Stomach smooth muscle (tissue), 2 donors: ENCODE measurements around the gene ATF6.
"Not testable (repeated sequence)": the region's sequence is repeated elsewhere in the genome, so short reads cannot be mapped to it uniquely, and the experiment has no call there.

ENCODE experiments used
- H3K27ac ChIP-seq: one replicate; pipeline ENCODE4 v1.7.0; 2013; ENCODE audit warnings: mild to moderate bottlenecking, low read length, inconsistent platforms
- H3K27me3 ChIP-seq, 2 donors: one replicate each; pipeline ENCODE4 v1.7.0; 2013; ENCODE audit warnings: low read length in 2 of 2; ENCODE audit not compliant: insufficient read depth in 2 of 2, control insufficient read depth in 1 of 2
- H3K36me3 ChIP-seq, 2 donors: one replicate each; pipeline ENCODE4 v1.7.0; 2013; ENCODE audit warnings: low read length in 2 of 2; ENCODE audit not compliant: control insufficient read depth in 2 of 2, insufficient read depth in 2 of 2
- H3K4me1 ChIP-seq: one replicate; pipeline ENCODE4 v1.7.0; 2013; ENCODE audit warnings: low read length; ENCODE audit not compliant: control insufficient read depth, insufficient read depth
- H3K4me3 ChIP-seq, 2 donors: one replicate each; pipeline ENCODE4 v1.7.0; 2013; ENCODE audit warnings: low read length in 2 of 2
- H3K9ac ChIP-seq, 2 donors: one replicate each; pipeline ENCODE4 v1.7.0; 2013; ENCODE audit warnings: low read length in 2 of 2, mild to moderate bottlenecking in 1 of 2
- H3K9me3 ChIP-seq, 2 donors: one replicate each; pipeline ENCODE4 v1.7.0; 2013; ENCODE audit warnings: low read length in 2 of 2; ENCODE audit not compliant: control insufficient read depth in 2 of 2
- donor health status: healthy.
- donor health status: Pancreatic carcinoma.

ATF6 gene

DNA sequence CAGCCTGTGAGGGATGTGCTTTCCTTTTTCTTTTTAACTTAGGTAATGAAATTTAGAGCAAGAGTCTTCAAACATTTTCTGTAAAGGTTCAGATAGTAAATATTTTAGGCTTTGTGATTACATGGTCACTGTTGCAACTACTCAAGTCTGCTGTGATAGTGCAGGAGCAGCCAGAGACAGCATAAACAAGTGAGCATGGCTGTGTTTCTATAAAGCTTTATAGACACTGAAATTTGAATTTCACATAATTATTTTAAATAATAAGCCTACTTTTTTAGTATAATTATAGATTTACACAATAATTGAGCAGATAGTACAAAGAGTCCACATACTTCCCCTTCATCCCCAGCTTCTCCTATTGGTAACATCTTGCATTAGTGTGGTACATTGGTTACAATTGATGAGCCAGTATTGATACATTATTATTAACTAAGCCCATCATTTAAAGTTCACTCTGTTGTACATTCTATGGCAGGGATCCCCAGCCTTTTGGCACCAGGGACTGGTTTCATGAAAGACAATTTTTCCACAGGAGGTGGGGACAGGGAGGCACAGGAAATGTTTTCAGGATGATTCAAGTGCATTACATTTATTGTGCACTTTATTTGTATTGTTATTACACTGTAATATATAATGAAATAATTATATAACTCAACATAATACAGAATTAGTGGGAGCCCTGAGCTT lies 3.0 kb downstream of the ATF6 start:
- Histone ChIP-seq H3K27me3 (no peaks in the 10 kb centered on the region), H3K4me3 (no peak overlapping the region), H3K9ac (no peak overlapping the region), H3K9me3 (no peaks in the 10 kb centered on the region), H3K4me1 (peaks cover 9% of the 10 kb centered on the region), H3K27ac (no peak overlapping the region), H3K36me3 (no peaks in the 10 kb centered on the region)

- H3K4me1 ChIP-seq = not testable (repeated sequence)
These were observed 3.5 kb downstream of the ATF6 start for GRCh38 chr1:161769673-161770045.

GRCh38 chr1:161770250-161770649 lies 4.1 kb downstream of the ATF6 start:
- Histone ChIP-seq H3K4me1 (peaks cover 9% of the 10 kb centered on the region), H3K27ac (no peak overlapping the region)

More at GRCh38 chr1:161769673-161770045, 3.5 kb downstream of the ATF6 start:
- H3K9ac ChIP-seq, H3K9me3 ChIP-seq, H3K27ac ChIP-seq, H3K36me3 ChIP-seq, H3K4me3 ChIP-seq, H3K27me3 ChIP-seq: not testable (repeated sequence)

DNA sequence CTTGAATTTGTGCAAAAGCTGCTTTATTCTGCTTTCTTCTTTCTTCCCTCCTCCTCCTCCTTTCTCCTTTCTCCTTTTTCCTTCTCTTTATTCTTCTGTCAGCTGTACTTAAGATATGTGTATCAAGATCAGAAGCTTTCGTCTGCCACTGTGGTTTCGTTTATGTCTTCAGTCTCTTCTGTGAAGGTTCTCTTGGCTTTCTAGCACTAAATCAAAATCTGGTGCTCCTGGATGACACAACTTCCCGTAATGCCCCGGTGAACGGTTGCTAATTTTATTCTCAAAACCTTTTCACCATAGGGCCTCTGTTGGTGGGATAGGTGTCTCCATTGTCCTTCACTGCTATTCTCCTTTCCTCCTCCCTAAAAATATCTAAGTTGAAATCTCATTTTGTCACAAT lies 5.0 kb downstream of the ATF6 start:
- Histone ChIP-seq H3K4me1 (peaks cover 9% of the 10 kb centered on the region), H3K9me3 (no peaks in the 10 kb centered on the region), H3K27me3 (no peaks in the 10 kb centered on the region), H3K4me3 (no peak overlapping the region), H3K9ac (no peak overlapping the region), H3K36me3 (no peaks in the 10 kb centered on the region), H3K27ac (no peak overlapping the region)

More at GRCh38 chr1:161770250-161770649, 4.1 kb downstream of the ATF6 start:
- no peaks in the 10 kb centered on the region for H3K27me3 ChIP-seq
- H3K9ac ChIP-seq = no peak overlapping the region
- no peaks in the 10 kb centered on the region for H3K9me3 ChIP-seq
- H3K4me3 ChIP-seq = no peak overlapping the region
- no peaks in the 10 kb centered on the region for H3K36me3 ChIP-seq

GRCh38 chr1:161771973-161772372 lies 5.9 kb downstream of the ATF6 start:
- Histone ChIP-seq H3K9me3 (no peaks in the 10 kb centered on the region), H3K4me3 (no peak overlapping the region), H3K9ac (no peak overlapping the region), H3K27ac (no peak overlapping the region), H3K4me1 (peaks cover 9% of the 10 kb centered on the region), H3K36me3 (no peaks in the 10 kb centered on the region), H3K27me3 (no peaks in the 10 kb centered on the region)

DNA sequence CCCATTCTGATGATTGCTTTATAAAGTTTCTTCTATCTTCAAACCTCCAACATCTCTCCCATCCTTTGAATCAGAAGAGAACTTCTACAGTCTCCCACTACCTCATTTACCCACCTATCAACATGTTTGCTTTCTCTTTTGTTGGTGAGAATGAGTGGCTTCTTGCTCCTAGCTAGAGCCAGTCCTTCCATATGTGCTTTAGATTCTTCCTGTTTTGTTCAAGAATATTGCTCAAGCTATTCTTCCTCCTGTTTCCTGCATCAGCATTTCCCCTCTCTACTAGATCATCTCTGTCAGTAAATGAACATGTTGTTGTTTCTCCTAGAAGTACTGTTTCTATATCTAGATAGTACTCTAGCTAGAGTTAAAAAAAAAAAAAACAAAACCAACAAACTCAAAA lies 6.3 kb downstream of the ATF6 start:
- H3K4me3 ChIP-seq = no peak overlapping the region
- no peak overlapping the region for H3K9ac ChIP-seq
- H3K9me3 ChIP-seq = no peaks in the 10 kb centered on the region
- H3K27ac ChIP-seq = no peak overlapping the region
- H3K36me3 ChIP-seq = no peaks in the 10 kb centered on the region
- no peaks in the 10 kb centered on the region for H3K27me3 ChIP-seq
- peaks cover 9% of the 10 kb centered on the region for H3K4me1 ChIP-seq

DNA sequence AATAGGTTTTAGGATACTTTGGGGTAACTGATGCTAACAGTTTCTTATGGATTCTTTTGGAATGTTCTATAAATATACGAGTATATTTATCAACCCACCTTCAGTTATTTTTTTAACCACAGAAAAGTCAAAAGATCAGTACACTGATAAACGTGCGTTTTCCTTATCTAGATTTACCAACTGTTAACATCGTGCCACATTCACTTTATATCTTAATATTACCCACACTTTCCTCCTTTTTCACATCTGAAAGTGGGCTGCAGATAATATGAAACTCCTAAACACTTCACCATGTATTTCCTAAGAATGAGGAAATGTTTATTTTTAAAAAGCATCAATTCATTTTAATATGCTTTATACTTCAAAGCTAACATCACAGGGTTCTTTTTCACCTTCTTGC lies 7.7 kb downstream of the ATF6 start:
- no peak overlapping the region for H3K27ac ChIP-seq
- no peaks in the 10 kb centered on the region for H3K9me3 ChIP-seq
- no peaks in the 10 kb centered on the region for H3K36me3 ChIP-seq
- no peaks in the 10 kb centered on the region for H3K27me3 ChIP-seq
- no peaks in the 10 kb centered on the region for H3K4me1 ChIP-seq
- no peak overlapping the region for H3K9ac ChIP-seq
- no peak overlapping the region for H3K4me3 ChIP-seq

DNA sequence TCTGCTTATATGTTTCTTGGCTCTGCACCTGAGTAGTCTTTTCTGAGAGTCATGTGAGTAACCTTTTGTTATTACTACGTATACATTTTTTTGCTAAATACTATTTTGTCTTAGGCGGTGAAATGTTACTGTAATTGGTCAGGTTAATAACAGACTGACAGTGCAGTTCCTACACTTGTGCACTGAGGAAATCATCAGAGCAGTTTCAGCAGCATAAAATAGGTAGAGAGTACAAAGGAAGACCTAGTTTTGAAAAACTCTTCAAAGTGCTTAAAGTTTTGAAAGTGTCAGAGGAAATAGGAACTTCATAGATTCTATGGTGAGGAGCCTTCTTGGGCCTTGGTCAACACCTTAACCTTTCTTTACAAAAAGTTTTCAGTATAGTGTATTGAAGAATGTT lies 11.1 kb downstream of the ATF6 start:
- Histone ChIP-seq H3K36me3 (no peaks in the 10 kb centered on the region), H3K27ac (no peak overlapping the region), H3K9me3 (no peaks in the 10 kb centered on the region), H3K4me1 (no peaks in the 10 kb centered on the region), H3K27me3 (no peaks in the 10 kb centered on the region), H3K9ac (no peak overlapping the region), H3K4me3 (no peak overlapping the region)

GRCh38 chr1:161778522-161778921 lies 12.4 kb downstream of the ATF6 start:
- H3K4me1 ChIP-seq = no peaks in the 10 kb centered on the region
- peaks cover 2 to 5% of the 10 kb centered on the region in 2 donors for H3K36me3 ChIP-seq
- no peak overlapping the region for H3K9ac ChIP-seq
- no peak overlapping the region for H3K27ac ChIP-seq
- H3K4me3 ChIP-seq = no peak overlapping the region
- no peaks in the 10 kb centered on the region for H3K27me3 ChIP-seq
- no peaks in the 10 kb centered on the region for H3K9me3 ChIP-seq

DNA sequence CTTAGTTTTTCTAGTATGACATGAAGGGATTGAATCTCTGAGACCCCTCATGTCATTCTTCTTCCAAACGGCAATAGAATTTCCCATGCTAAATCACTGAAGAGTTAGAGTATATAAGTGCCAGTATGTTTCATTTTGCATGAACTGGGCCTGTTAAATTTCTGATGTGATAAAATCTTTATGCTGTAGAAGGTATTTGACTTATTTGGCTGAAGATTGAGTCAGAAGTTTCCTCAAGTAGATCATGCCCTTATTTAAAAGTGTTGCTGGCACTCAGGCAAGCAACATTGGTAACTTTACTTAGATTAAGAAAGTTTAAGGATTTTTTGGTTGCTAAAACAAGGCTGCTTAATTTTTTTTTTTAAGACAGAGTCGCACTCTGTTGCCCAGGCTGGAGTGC lies 13.3 kb downstream of the ATF6 start:
- Histone ChIP-seq H3K27me3 (no peaks in the 10 kb centered on the region), H3K27ac (no peak overlapping the region), H3K9ac (no peak overlapping the region), H3K4me3 (no peak overlapping the region), H3K9me3 (no peaks in the 10 kb centered on the region), H3K36me3 (peaks cover 7 to 8% of the 10 kb centered on the region in 2 donors), H3K4me1 (no peaks in the 10 kb centered on the region)

DNA sequence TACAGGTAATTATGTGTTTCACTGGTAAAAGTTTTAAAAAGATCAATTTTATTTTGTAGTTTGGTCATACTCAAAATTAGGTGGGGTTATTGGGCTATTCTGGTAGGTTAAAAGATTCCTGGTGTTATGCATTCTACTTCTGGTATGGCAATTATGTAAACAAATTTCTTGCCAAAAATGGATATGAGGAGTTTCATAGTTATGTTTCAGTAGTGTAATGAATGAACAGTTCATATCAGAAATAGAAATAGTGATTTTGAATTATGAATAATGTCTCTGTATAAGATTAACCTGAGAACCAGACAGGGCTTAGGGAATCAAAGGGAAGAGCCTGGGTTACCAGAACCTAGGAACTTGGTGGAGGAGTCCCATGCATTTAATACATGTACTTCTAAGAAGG lies 15.9 kb downstream of the ATF6 start:
- no peaks in the 10 kb centered on the region for H3K4me1 ChIP-seq
- H3K9ac ChIP-seq = no peak overlapping the region
- no peaks in the 10 kb centered on the region for H3K9me3 ChIP-seq
- no peak overlapping the region for H3K27ac ChIP-seq
- peaks cover 11 to 14% of the 10 kb centered on the region in 2 donors for H3K36me3 ChIP-seq
- H3K27me3 ChIP-seq = no peaks in the 10 kb centered on the region
- H3K4me3 ChIP-seq = no peak overlapping the region
